H1 (cell line): Measurements from ENCODE around the gene DRC1.

Source experiments
- ASH2L ChIP-seq: fragments of 200-600, 300-600 bp; sonication (generic); IDR thresholded peaks from one replicate; pipeline ENCODE4 v1.7.1; 2017; ENCODE audit warnings: low read length
- CEBPB ChIP-seq: IDR thresholded peaks from 2 replicates; pipeline ENCODE4 v1.6.1; 2012; ENCODE audit warnings: low read depth, low read length
- CREB1 ChIP-seq: IDR thresholded peaks from 2 replicates; pipeline ENCODE4 v1.6.1; 2012; ENCODE audit warnings: inconsistent platforms
- CTCF ChIP-seq, 3 experiments: IDR thresholded peaks; 1 replicate in 2 of 3; 2 replicates in 1 of 3; pipeline versions ENCODE4 v1.5.1 to v1.6.1; 2011; ENCODE audit warnings: low read length in 3 of 3, mild to moderate bottlenecking in 3 of 3, inconsistent platforms in 2 of 3, low read depth in 1 of 3, moderate library complexity in 1 of 3; ENCODE audit not compliant: insufficient read depth in 1 of 3; ENCODE audit errors: control extremely low read depth in 1 of 3
- EP300 ChIP-seq, 2 experiments: IDR thresholded peaks; 1 replicate in 1 of 2; 2 replicates in 1 of 2; pipeline ENCODE4 v1.6.1; 2011 to 2012; ENCODE audit warnings: low read depth in 2 of 2, low read length in 2 of 2, mild to moderate bottlenecking in 2 of 2, borderline replicate concordance in 1 of 2, inconsistent platforms in 1 of 2, moderate library complexity in 1 of 2
- GABPA ChIP-seq: IDR thresholded peaks from 2 replicates; pipeline ENCODE4 v1.6.1; 2011; ENCODE audit warnings: mild to moderate bottlenecking, low read length, moderate library complexity, borderline replicate concordance; ENCODE audit not compliant: insufficient read depth
- GTF2F1 ChIP-seq: IDR thresholded peaks from 2 replicates; pipeline ENCODE4 v1.6.1; 2012; ENCODE audit warnings: low read depth, low read length, improper control_type of control experiment, borderline replicate concordance
- JUND ChIP-seq: IDR thresholded peaks from 2 replicates; pipeline ENCODE4 v1.6.1; 2011; ENCODE audit warnings: mild to moderate bottlenecking, improper control_type of control experiment, low read length
- POLR2A ChIP-seq, 2 experiments: IDR thresholded peaks; 1 replicate in 1 of 2; 2 replicates in 1 of 2; pipeline ENCODE4 v1.6.1; 2011; ENCODE audit warnings: low read depth in 2 of 2, low read length in 2 of 2, mild to moderate bottlenecking in 2 of 2; ENCODE audit errors: control extremely low read depth in 1 of 2
- POLR2AphosphoS5 ChIP-seq: IDR thresholded peaks from 2 replicates; pipeline ENCODE4 v1.6.1; 2011; ENCODE audit warnings: low read depth, low read length
- RNF2 ChIP-seq: fragments of 200-900, 300-1000 bp; sonication (generic); IDR thresholded peaks from 2 replicates; pipeline ENCODE4 v1.7.1; 2016; ENCODE audit warnings: borderline replicate concordance, low read depth, mild to moderate bottlenecking, antibody characterized with exemption, low read length; ENCODE audit not compliant: poor library complexity, severe bottlenecking; ENCODE audit errors: missing control alignments
- SRF ChIP-seq: IDR thresholded peaks from 2 replicates; pipeline ENCODE4 v1.6.1; 2011; ENCODE audit warnings: mild to moderate bottlenecking, low read depth, low read length, moderate library complexity
- TEAD4 ChIP-seq: IDR thresholded peaks from 2 replicates; pipeline ENCODE4 v1.6.1; 2012; ENCODE audit warnings: low read depth, low read length, inconsistent platforms, mixed read lengths
- TF ChIP-seq, protein P1 (sequence below): IDR thresholded peaks from 2 replicates; pipeline ENCODE4 v1.6.1; 2011; ENCODE audit warnings: low read depth, mild to moderate bottlenecking, low read length; ENCODE audit not compliant: insufficient read depth

GRCh38 chr2:26364669-26365068 lies 37.1 kb upstream of the DRC1 start:
- no peak for TF ChIP-seq CTCF (IDR thresholded peaks at IDR 0.05; ENCODE audit: control extremely low read depth in 1 of 3, insufficient read depth in 1 of 3, low read depth in 1 of 3, low read length in 3 of 3)
- no peak for TF ChIP-seq SRF
- TF ChIP-seq RNF2, result no peak
- no peak for TF ChIP-seq EP300 (IDR thresholded peaks at IDR 0.05; ENCODE audit: borderline replicate concordance in 1 of 2, low read depth in 2 of 2, low read length in 2 of 2)
- TF ChIP-seq CREB1, result no peak
- no peak for TF ChIP-seq GTF2F1
- TF ChIP-seq POLR2A (IDR thresholded peaks at IDR 0.05; ENCODE audit: control extremely low read depth in 1 of 2, low read depth in 2 of 2, low read length in 2 of 2), result no peak
- no peak for TF ChIP-seq CEBPB
- no peak for TF ChIP-seq GABPA
- TF ChIP-seq JUND, result no peak
- no peak for TF ChIP-seq TEAD4
- no peak for TF ChIP-seq ASH2L
- no peak for TF ChIP-seq POLR2AphosphoS5
- TF ChIP-seq, protein P1, sequence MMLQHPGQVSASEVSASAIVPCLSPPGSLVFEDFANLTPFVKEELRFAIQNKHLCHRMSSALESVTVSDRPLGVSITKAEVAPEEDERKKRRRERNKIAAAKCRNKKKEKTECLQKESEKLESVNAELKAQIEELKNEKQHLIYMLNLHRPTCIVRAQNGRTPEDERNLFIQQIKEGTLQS, result no peak
